HG02973 (cell line): ENCODE data around the gene ZGPAT.
"Not testable (repeated sequence)": the region's sequence is repeated elsewhere in the genome, so short reads cannot be mapped to it uniquely, and the experiment has no call there.

Experiments used
- ATAC-seq: cut with Tn5 transposase; IDR thresholded peaks from one replicate; pipeline ENCODE4 v1.9.1; 2021; ENCODE audit warnings: moderate library complexity; ENCODE audit not compliant: unreplicated experiment

ZGPAT gene

DNA sequence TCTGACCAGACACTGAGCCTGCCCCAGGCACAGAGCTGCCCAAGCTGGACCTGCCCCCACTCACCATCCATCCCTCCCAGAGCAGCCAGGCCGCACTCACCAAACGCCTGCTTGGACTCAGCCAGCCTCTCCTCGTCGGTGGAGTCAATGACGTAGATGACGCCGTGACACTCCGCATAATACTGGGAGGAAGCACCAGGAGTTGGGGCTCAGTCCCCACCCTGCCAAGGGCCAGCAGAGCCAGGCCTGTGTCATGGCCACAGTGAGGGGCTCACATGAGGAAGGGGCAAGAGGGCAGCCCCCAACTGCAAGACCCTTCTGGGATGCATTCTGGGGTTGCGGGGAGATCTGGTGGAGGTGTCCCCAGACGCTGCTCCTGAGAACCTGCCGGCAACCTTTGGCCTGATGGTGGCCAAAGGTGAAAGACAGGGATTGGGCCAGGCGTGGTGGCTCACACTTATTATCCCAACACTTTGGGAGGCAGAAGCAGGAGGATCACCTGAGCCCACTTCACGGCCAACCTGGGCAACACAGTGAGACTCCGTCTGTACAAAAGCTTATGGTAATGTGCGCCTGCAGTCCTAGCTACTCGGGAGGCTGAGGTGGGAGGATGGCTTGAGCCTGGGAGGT is 5.7 kb upstream of the ZGPAT start:
- no peak for ATAC-seq

DNA sequence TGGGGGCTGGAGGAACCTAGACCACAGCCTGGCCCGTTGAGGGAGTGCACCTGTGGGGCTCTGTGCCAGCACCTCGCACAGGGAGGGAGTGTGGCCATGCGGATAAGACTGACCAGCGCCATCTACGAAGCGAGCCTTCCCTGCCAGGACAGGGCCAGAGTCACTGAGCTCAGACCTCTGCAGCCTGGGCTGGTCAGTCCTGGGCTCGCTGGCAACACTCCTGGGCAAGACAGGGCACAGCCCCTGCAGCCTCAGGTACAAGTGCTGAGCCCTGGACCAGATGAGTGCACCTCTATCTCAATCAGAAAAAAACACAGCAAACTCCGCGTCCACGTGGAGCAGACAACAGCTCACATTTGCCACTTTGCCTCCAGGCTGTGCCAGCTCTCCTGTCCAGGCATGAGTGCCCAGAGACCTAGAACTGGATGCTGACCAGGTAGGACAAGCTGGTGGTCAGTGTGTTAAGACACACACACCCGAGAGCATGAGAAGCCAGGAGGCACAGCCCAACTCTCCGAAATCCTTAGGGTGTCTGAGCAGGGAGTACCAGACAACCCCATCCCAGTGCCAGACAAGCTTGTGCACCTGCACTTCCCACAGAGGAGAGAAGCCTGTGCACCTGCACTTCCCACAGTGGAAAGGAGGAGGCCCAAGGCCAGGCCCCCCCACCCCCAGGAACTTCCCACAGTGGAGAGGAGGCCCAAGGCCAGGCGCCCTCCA is 4.9 kb upstream of the ZGPAT start:
- no peak for ATAC-seq

DNA sequence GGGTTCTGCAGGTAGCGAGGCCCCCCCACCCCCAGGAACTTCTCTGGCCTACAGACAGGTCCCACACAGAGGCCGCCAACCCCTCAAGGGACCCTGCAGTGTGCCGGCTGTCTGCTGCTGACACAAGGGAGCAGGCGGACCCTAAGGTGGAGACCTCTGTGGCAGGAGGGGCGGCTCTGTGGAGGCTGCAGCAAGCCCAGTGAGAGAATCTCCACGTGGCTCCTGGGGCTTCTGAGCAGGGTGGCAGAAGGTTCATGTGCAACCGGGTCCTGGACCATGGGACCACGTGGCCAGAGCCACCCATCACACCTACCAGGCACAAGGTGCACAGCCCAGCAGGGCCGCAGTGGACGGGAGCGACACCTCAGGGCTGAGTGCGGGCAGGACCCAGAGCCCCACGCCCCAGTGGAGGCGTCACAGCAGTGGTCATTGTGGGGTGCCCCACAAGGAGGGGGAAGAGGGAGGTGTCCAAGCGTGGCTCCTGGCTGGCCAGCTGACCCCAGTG is 4.3 kb upstream of the ZGPAT start:
- ATAC-seq = no peak

DNA sequence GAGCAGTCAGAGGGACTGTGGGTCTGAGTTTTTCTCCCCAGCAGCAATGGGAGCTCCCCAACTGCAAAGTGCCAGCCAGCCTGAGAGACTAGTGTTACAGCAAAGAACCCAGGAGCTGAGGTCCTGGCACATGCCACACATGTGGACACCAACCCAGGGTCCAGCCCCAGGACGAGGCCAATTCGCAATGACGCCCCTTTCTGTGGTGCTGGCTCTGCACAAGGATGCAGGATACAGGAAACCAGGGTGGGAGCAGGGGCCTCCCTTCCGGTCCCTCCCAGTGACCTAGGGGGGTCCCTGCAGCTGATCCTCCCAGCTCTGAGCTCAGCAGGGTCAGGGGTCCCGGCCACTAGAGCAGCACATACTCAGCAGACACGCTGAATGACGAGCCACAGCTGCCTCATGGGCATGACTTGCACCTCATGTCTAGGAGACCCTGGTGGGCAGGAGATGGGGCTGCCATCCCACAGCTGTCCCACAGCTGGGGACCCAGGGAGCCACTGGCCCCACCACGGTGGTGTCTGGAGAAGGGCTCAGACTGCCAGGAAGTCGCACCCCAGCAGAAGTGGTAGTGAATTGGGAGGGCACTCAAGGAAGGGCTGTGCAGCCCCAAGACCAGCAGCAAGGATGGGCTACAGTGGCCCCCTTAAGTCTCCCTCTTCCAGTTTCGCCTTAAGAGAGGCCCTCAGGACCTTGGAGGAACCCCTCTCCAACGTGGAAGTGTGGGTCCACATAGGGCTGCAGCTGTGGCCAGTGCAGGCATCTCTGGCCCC is 3.7 kb upstream of the ZGPAT start:
- no peak for ATAC-seq

DNA sequence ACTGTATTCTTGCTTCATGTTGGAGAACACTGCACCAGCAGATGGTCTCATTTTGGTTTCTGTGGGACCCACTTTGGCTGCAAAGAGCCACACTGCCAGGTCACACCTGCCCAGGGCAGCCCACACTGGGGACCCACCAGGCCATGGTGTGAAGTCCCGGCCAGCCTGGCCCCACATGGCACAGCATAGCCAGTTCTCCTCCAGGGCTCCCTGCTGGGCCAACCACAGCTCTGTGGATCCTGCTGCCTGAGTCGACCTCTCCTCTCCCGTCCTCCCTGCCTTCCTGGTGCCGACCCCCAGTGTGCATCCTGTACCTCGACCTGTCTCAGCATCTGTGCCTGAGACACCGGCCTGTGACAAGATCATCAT is 3.1 kb upstream of the ZGPAT start:
- no peak for ATAC-seq

DNA sequence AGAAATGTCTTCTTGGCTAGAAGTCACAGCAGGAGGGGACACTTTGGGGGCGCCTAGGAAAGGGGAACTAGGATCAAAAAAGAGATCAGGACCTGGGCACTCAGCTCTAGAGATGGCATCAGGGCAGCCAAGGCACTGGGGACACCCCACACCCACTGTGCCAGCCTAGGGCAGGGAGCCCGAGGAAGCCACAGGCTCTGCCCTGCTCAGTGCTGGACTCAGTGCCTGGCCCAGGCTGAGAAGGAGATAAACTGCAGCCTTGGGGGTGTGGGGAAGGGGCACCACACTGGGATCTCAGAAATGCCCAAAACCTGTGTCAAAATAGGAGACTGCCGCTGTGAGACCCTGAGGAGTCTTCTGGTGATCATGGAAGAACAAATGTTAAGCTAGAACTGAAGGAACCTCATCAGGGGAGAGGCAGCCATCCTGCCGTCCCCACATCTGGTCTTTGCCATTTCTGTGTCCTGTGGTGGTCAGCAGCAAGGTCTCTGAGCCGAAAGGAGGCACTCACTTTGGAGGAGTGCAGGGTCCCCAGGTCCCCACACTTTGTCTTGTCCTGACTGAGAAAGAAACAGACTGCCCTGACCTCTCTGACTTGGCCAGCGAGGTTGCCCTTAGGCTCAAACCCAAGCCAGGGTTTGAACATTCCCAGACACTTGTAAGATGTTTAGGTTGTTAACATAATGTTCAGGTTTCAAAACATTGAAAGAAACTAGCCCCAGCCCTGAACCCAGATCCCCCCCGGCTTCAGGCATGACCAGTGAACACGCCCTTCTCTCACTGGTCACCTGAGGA is 2.4 kb upstream of the ZGPAT start:
- no peak for ATAC-seq

DNA sequence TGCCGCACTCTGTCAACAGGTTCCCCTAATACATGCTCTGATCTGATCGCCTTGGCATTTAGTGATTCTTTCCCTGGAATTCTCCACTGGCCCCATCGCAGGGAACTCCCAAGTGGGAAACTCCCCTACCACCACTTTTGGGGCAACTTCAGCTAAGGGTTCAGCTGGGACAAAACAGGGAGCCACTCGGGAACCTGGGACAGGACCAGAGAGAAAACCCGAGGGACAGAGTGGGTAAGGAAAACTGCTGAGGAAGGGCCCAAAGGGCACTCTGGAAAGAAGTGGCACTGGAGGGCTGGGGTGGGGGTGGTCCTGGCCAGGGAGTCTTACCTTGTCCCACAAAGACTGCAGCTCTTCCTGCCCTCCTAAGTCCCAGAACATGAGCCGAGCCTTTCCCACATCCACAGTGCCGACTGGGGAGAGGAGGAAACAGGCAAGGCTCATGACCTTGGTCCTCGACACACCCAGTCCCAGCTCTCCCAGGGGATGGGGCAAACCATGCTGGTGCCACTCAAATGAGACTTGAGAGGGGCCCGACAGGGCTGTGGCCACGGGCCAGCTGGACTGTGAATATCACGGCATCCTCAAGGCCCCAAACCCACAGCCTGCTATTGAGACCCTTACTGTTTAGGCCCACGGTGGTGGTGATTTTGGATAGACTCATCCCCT is 1.7 kb upstream of the ZGPAT start:
- ATAC-seq = no peak

DNA sequence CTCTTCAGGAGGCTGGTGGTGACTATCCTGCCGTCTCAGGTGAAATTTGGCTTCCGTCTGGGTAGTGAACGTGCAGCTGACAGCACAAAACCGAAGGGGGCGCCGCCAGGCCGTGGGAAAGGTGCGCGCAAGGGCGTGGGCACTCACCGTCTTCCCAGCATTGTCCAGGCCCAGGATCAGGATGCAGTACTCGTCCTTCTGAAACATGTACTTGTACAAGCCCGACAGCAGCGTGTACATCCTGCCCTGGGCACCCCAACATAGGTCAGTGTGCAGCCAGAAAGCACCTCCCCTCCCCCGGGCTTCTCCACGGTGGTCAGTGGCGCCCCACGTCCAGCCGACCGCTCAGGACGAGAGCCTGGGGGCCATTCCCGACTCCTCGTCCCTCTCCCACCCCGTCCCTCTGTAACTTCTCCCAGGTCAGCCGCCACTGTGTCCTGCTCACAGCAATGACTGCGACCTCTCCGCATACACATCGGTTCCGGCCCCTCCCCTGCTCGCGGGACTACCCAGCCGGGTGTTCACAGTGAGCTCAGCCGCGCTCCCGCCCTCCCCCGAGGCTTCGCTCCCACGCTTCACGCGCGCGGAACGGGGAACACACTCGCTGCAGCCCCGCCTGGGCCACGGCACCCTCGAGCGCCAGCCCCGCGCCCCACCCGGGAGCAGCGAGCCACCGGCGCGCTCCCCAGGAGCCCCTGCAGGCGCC is 834 bp upstream of the ZGPAT start:
- no peak for ATAC-seq

DNA sequence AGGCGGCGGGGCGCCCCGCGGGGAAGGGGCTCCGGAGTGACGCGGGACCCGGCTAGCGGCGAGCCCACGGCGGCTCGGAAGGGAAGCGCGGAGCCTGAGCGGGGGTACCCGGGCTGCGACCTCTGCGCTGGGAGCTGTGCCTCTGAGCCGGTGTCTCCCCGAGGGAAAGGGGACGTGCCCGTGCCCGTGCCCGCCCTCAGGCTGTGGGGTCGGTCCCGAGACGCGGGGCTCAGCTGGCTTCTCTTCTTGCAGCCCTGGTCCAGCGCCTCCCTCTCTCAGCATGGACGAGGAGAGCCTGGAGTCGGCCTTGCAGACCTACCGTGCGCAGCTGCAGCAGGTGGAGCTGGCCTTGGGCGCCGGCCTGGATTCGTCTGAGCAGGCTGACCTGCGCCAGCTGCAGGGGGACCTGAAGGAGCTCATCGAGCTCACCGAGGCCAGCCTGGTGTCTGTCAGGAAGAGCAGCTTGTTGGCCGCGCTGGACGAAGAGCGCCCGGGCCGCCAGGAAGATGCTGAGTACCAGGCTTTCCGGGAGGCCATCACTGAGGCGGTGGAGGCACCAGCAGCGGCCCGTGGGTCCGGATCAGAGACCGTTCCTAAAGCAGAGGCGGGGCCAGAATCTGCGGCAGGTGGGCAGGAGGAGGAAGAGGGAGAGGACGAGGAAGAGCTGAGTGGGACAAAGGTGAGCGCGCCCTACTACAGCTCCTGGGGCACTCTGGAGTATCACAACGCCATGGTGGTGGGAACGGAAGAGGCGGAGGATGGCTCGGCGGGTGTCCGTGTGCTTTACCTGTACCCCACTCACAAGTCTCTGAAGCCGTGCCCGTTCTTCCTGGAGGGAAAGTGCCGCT is 686 bp downstream of the ZGPAT start:
- ATAC-seq = no peak

DNA sequence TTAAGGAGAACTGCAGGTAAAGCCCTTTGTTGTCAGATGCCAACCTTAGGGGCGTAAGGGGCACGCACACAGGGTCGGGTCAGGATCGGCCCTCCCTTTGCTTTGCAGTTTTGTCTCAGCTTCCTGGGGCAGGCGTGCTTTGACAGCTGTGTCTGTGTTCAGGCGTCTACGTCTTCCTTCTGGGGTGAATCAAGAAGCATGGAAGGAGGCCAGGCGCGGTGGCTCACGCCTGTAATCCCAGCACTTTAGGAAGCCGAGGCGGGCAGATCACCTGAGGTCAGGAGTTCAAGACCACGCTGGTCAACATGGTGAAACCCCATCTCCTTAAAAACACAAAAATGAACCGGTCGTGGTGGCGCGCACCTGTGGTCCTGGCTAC is 1.3 kb downstream of the ZGPAT start:
- ATAC-seq = no peak

DNA sequence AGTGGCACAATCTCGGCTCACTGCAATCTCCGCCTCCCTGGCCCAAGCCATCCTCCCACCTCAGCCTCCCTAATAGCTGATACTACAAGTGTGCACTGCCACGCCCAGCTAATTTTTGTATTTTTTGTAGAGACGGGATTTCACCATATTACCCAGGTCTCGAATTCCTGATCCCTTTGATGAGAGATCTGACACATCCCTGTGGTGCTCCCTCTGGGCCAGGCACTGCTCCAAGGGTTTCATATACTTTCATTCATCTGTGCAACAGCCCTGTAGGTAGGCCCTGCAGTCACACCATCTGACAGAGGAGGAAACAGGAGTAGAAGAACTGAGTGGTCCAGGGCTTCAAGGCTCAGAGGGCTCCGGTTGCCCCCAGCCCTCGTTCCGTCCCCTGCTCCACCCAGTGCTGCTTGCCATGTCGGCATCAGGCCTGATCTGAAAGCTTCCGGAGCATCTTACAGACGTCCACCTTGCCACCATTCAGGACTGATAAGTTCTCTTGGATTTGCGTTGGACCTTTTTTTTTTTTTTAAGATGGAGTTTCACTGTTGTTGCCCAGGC is 3.3 kb downstream of the ZGPAT start:
- ATAC-seq = no peak

DNA sequence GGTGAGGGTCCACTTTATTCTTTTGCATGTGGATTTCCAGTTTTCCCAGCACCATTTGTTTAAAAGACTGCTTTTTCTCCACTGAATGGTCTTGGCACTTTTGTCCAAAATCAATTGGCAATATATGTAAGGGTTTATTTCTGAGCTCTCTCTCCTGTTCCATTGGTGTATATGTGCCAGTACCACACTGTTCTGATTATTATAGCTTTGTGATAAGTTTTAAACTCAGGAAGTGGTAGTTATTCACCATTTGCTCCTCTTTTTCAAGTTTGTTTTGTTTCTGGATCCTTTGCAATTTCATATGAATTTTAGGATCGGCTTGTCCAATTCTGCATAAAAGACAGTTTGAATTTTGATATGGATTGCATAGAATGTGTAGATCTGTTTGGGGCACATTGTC is 4.4 kb downstream of the ZGPAT start:
- no peak for ATAC-seq

DNA sequence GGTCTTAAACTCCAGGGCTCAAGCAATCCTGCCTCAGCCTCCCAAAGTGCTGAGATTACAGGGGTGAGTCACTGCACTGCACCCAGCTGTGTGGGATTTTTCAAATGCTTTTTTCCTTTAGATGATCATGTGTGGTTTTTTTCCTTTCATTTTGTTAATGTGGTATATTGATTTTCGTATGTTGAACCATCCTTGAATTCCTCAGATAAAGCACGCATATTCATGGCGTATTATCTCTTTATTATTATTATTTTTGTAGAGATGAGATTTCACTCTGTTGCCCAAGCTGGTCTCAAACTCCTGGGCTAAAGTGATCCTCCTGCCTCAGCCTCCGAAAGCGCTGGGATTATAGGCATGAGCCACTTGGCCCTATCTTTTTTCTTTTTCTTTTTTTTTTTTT is 7.0 kb downstream of the ZGPAT start:
- no peak for ATAC-seq

DNA sequence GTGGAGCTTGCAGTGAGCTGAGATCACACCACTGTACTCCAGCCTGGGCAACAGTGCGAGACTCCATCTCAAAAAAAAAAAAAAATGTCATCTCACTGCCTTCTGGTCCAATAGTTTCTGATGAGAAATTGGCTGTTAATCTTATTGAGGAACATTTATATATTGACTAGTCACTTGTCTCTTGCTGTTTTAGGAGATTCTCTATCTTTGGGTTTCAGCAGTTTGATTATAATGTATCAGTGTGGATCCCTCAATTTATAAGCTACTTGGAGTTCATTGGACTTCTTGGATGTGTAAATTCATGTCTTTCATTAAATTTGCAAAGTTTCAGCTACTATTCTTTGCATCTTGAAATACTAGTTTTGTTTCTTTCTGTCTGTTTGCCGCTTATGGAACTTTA is 11.2 kb downstream of the ZGPAT start:
- ATAC-seq = no peak

DNA sequence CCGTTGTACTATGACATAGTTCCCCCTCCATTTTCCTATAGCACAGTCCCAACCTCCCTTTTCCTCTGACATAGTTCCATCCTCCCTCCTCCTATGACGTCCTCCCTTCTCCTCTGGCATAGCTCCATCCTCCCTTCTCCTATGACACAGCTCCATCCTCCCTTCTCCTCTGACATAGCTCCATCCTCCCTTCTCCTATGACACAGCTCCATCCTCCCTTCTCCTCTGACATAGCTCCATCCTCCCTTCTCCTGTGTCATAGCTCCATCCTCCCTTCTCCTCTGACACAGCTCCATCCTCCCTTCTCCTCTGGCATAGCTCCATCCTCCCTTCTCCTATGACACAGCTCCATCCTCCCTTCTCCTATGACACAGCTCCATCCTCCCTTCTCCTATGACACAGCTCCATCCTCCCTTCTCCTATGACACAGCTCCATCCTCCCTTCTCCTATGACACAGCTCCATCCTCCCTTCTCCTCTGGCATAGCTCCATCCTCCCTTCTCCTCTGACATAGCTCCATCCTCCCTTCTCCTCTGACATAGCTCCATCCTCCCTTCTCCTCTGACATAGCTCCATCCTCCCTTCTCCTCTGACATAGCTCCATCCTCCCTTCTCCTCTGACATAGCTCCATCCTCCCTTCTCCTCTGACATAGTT is 15.3 kb downstream of the ZGPAT start:
- ATAC-seq = not testable (repeated sequence)

DNA sequence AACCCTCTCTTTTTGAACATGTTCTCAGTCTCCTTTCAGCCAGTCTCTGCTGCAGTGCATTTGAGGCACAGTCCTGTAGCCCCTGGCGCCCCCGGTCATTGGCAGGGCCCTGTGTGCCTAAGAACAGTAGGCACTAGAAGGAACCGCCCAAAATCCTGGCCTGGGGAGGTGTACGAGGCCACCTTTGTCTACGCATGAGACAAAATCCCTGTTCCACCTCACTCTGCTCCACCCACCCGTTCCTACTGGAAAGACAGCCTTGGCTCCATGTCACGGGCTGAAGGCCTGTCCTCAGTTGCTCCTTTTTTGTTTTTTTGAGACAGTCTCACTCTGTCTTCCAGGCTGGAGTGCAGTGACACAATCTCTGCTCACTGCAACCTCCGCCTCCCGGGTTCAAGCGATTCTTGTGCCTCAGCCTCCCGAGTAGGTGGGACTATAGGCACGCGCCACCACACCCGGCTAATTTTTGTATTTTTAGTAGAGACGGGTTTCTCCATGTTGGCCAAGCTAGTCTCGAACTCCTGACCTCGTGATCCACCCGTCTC is 22.4 kb downstream of the ZGPAT start:
- ATAC-seq = not testable (repeated sequence)

DNA sequence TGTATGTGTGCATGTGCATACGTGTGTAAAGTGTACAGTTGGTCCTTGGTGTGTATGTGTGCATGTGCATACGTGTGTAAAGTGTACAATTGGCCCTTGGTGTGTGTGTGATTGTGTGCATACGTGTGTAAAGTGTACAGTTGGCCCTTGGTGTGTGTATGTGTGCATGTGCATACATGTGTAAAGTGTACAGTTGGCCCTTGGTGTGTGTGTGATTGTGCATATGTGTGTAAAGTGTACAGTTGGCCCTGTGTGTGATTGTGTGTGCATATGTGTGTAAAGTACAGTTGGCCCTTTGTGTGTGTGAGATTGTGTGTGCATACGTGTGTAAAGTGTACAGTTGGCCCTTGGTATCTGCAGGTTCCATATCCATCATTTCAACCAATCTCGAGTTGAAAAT is 23.6 kb downstream of the ZGPAT start:
- ATAC-seq = no peak
